GM18499 (cell line): ENCODE measurements around the gene PTCD2.

Experiments
- ATAC-seq: cut with Tn5 transposase; IDR thresholded peaks from one replicate; pipeline ENCODE4 v1.9.1; 2021; ENCODE audit warnings: moderate number of reproducible peaks; ENCODE audit not compliant: insufficient read depth, unreplicated experiment

The PTCD2 gene

GRCh38 chr5:72319976-72320752, at the start of gene PTCD2, which contains the start of gene MRPS27:
Gene PTCD2, plus strand, starts transcription at chr5:72320373. Its CDS starts 10 bp downstream, at chr5:72320383.
Gene MRPS27, minus strand, starts transcription at chr5:72320240. Its CDS starts 19 bp downstream, at chr5:72320221.
- peak; percentile 92 for ATAC-seq

DNA sequence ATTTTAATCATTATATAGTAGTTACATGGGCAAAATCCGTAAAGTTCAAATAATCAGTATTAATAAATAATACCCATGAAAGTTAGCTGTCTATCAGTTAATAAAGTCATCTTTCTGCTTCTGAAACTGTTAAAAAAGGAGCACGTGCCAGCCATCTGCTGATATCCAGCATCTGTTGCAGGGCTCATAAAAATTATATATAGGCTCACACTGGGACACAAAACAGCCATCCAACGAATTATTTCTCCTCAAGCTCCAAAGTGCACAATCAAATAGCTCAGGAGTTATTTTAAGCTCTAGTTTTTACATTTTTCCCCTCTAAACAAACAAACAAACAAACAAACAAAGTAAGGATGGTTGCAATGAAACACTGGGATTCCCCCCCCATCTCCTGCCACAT, 48.5 kb upstream of the PTCD2 start:
- no peak for ATAC-seq

DNA sequence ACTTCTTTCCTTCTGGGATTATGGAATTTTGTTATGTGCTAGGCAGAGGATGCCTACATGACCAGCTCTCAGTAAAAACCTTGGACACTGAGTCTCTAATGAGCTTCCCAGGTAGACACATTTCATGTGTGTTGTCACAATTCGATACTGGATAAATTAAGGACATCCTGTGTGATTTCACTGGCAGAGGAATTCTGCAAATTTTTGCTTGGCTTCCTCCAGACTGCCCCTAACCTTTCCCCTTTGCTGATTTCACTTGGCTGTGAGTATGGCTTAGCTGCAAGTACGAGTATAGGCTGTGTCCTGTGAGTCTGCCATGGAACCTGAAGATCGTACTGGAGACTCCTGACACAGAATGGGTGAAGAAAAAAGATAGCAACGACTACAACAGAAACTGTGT, 47.8 kb upstream of the PTCD2 start:
- ATAC-seq: no peak

DNA sequence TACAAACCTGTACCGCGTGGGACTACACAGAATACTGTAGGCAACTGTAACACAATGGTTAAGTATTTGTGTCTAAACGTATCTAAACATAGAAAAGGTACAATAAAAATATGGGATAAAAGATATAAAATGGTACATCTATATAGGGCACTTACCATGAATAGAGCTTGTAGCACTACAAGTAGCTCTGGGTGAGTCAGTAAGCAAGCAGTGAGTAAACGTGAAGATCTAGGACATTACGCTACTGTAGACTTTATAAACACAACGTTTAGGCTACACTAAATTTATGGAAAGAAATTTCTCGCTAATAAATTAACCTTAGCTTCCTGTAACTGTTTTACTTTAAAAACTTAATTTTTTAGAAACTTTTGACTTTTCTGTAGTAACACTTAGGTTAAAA, 46.6 kb upstream of the PTCD2 start:
- ATAC-seq: no peak

DNA sequence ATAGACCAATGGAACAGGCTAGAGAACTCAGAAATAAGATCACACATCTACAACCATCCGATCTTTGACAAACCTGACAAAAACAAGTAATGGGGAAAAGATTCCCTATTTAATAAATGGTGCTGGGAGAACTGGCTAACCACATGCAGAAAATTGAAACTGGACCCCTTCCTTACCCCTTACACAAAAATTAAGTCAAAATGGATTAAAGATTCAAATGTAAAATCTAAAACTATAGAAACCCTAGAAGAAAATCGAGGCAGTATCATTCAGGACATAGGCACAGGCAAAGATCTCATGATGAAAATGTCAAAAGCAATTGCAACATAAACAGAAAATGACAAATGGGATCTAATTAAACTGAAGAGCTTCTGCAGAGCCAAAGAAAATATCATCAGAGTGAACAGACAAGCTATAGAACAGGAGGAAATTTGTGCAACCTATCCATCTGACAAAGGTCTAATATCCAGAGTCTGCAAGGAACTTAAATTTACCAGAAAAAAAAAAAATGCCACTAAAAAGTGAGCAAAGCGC, 43.9 kb upstream of the PTCD2 start:
- ATAC-seq: no peak

- ATAC-seq: no peak
These were observed 39.5 kb upstream of the PTCD2 start for GRCh38 chr5:72280581-72281069.

- no peak for ATAC-seq
These were observed 38.8 kb upstream of the PTCD2 start for GRCh38 chr5:72281430-72281763.

GRCh38 chr5:72281764-72282499, 38.2 kb upstream of the PTCD2 start:
- no peak for ATAC-seq

DNA sequence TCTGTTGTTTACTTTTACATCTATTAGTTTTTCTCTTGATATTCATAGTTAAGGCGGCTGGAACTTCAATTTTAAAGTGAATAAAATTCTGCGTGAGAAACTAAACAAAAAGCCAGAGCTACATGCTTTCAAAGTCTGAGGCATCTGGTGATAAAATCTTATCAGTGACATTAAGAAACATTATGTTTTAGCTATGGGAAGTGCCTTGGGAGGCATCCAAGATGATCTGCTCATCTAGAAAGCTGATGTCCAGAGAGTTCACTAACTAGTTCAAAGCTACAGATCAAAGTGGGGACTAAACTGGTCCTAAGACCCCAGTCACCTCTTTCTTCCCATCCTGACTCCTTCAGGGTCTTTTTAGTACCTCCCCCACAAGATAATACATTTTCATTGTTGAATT, 37.3 kb upstream of the PTCD2 start:
- no peak for ATAC-seq

GRCh38 chr5:72283358-72283757, 36.8 kb upstream of the PTCD2 start:
- no peak for ATAC-seq

DNA sequence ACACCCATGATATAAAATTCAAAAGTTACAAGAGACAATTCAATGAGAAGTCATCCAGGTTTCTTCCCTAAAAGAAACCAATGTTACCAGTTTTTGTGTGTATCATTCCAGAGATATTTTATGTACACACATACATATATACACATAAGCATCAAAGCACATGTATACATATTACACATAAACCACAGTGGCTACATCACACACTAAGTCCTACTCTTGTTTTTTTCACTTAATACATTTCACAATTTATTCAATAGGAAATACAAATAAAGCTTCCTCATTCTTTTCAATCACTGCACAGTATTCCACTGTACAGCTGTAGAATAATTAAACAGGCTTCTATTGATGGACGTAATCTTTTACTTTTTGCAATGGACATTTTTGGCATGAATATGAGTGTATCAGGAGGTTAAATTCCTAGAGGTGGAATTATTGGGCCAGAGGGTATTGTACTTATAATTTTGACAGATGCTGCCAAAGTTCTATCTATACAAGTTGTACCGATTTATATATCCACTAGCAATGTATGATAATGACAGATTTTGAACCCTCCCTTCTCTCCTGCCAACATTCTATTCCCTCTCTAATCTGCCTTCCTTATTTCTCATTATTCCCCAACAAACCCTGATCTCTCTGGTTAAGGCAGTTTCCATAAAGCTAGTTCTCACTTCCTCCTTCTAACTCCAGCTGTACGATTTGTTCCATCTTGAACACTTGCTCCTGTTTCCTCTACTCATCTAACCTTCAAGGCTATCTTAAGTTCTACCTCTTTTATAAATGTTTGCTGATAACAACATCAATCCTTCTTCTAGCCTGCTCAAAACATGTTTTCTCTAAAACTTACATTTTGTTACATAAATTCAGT, 35.4 kb upstream of the PTCD2 start:
- no peak for ATAC-seq

DNA sequence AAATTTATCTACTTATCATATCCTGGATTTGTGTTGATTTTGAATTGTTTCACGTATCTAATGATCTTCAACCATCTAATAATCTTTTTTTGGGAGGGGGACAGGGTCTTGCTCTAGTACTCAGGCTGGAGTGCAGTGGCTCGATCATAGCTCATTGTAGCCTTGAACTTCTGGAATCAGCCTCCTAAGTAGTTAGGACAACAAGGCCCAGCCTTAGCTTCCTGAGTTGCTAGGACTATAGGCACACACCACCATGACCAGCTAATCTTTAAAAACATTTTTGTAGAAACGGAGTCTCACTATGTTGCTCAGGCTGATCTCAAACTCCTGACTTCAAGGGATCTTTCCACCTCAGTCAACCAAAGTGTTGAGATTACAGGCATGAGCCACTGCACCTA, 34.8 kb upstream of the PTCD2 start:
- ATAC-seq: no peak

- no peak for ATAC-seq
These were observed 33.4 kb upstream of the PTCD2 start for GRCh38 chr5:72286798-72287197.

DNA sequence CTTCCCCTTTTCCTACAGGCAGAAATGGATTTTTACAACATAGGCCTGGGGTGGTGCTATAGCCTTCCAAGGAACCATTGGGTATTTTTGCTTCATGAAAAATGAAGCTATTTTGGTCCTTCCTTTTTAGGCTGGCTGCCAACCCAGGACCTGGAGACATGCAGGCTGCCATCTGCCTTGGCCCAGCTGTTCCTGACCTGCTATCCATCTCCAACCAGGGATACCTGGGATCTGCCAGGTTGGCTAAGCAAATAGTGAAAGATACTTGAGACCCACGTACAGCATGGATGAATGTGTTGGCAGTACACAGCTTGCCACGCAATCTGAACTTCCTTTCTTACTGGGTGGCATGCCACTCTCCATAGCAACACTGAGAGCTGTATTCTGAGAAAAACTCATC, 31.2 kb upstream of the PTCD2 start:
- no peak for ATAC-seq

DNA sequence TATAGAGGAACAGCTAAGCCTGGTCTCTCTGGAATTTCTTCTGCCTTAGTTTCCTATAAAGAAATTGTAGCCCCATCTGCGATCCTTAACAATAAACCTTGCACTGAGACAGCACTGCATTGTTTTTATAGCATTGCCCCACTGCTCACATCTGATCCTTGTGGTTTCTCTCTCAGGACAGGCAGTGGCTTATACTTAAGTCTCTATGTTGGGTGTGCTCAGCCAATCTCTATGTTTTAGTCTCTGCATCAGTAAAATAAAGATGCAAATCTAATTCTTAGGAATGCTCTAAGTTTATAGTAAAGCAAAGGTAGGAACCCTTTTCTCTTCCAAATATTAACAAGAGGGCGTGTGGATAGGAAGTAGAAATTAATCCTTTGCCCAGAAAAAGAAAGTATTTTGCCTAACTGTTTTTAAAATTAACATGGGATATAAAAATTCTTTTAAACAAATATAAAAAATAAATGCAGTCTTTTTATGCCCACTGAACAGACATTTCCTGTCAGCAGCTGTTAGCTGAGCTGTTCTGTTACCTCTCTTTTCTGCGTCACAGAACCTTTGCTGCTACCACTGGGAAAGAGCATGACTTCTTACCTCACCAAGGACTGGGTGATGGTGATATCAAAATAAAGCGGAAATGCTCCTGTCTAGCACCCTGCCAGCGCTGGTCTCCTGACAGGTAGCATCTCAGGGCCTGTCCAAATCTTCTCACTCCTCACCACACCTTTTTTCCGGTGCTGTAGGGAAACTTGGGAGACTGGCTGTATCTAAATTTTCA, 29.6 kb upstream of the PTCD2 start:
- ATAC-seq: no peak

GRCh38 chr5:72291601-72292000, 28.6 kb upstream of the PTCD2 start:
- no peak for ATAC-seq

GRCh38 chr5:72292411-72292810, 27.8 kb upstream of the PTCD2 start:
- ATAC-seq: no peak

DNA sequence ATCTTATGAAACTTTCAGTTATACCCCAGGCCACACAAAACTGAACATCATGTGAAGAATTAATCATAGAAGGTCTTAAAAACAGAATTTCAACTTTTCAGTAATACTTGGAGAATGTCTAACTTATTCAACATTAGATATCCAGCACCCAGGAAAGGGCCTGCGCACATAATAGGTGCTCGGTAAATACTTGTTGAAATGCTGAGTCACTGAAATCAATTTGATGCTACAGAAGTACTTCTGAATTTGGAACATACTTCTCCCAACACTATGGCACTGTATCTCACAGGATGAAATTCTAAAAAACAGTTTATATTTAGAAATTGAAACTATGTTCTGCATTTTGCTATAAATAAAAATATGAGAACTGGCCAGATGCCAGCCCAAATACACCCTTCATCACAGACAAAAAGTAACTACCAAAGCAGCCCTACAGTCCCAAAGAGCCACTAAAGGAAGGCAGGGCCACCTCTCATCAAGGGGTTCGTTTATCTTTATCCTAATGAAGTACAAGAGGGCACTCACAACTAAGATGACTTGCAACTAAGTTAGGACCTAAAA, 26.6 kb upstream of the PTCD2 start:
- no peak for ATAC-seq

DNA sequence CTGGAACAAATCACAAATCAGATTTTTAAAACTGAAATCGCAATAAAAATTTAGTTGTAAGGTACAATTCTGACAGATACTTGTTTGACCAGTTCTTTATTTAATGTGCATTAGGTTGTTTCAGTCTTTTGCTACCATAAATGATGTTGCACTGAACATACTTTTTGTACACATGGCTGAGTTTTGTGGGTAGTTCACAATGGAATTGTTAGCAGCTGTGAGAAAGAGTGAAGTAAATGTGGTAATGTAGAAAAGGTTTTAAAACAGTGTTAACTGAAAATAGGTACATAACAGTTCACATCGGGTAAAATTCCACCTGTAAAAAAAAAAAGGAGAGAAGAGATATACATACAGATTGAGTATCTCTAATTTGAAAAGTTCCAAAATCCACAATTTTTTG, 25.7 kb upstream of the PTCD2 start:
- ATAC-seq: no peak
